ENCODE data around the gene RNF187. TPM values are rescaled to one million over a fixed set of nuclear protein-coding genes. Genes with fewer than 3 reads are reported as not detected.

RNF187 gene
- total RNA-seq, 1 experiment from 2014 or later: 97.7 TPM

DNA sequence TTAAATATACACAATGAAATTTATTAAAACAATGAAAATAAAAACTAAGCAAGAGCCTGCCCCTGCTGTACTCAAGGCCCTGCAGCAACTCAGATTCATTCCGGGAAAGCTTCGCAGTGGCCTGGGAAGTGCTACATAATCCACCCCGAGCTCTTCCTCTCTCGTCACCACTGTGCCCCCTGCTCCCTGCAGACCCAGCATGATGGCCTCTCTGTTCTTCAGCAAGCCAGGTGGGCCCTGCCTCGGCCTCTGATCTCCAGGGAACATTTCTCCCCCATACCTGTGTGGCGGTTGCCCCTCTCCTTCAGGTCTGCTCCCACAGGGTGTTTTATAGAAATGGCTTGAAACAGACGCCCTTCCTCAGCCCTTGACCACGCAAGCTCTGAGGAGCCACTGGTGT lies 10.6 kb downstream of the RNF187 start:
- DNase-seq (no peak), ATAC-seq (no peak)
- TF ChIP-seq, protein P1, sequence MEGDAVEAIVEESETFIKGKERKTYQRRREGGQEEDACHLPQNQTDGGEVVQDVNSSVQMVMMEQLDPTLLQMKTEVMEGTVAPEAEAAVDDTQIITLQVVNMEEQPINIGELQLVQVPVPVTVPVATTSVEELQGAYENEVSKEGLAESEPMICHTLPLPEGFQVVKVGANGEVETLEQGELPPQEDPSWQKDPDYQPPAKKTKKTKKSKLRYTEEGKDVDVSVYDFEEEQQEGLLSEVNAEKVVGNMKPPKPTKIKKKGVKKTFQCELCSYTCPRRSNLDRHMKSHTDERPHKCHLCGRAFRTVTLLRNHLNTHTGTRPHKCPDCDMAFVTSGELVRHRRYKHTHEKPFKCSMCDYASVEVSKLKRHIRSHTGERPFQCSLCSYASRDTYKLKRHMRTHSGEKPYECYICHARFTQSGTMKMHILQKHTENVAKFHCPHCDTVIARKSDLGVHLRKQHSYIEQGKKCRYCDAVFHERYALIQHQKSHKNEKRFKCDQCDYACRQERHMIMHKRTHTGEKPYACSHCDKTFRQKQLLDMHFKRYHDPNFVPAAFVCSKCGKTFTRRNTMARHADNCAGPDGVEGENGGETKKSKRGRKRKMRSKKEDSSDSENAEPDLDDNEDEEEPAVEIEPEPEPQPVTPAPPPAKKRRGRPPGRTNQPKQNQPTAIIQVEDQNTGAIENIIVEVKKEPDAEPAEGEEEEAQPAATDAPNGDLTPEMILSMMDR (conservative IDR thresholded peaks at IDR 0.05; ENCODE audit: low read depth, low read length): no peak
- TF ChIP-seq EZH2 (IDR thresholded peaks at IDR 0.05; ENCODE audit: low read length, unreplicated experiment): no peak
- H2AFZ ChIP-seq (ENCODE audit: low read length): no peak overlapping the region
- no peak overlapping the region for H3K27ac ChIP-seq (ENCODE audit: low read length)
- no peaks in the 10 kb centered on the region for H3K79me2 ChIP-seq (ENCODE audit: low read length)
- no peaks in the 10 kb centered on the region for H3K9me3 ChIP-seq (ENCODE audit: low read length)
- H4K20me1 ChIP-seq (ENCODE audit: low read length): no peaks in the 10 kb centered on the region
- H3K9me2 ChIP-seq (replicated peaks; ENCODE audit: low read length): no peaks in the 10 kb centered on the region
- CTCF ChIA-PET: no interaction called here
- H3K4me2 ChIP-seq (ENCODE audit: low read length): no peak overlapping the region
- no peaks in the 10 kb centered on the region for H3F3A ChIP-seq (ENCODE audit: low read length, unreplicated experiment)
- intact Hi-C loops (cut with micrococcal nuclease): no loop called here
- no TSS peak for BruUV-seq (replicated peaks)
- no peak overlapping the region for H3K9ac ChIP-seq (ENCODE audit: low read length)
- H3K4me1 ChIP-seq (ENCODE audit: insufficient read depth, low read length): peaks cover 3% of the 10 kb centered on the region; the same call in 1 of the 2 replicates
- peaks cover 14% of the 10 kb centered on the region for H3K36me3 ChIP-seq (ENCODE audit: low read depth, low read length)
- no peak overlapping the region for H3K4me3 ChIP-seq (ENCODE audit: low read length)
- POLR2A ChIA-PET (ENCODE audit: unreplicated experiment): no interaction called here
- H3K27me3 ChIP-seq (ENCODE audit: low read length): no peaks in the 10 kb centered on the region

DNA sequence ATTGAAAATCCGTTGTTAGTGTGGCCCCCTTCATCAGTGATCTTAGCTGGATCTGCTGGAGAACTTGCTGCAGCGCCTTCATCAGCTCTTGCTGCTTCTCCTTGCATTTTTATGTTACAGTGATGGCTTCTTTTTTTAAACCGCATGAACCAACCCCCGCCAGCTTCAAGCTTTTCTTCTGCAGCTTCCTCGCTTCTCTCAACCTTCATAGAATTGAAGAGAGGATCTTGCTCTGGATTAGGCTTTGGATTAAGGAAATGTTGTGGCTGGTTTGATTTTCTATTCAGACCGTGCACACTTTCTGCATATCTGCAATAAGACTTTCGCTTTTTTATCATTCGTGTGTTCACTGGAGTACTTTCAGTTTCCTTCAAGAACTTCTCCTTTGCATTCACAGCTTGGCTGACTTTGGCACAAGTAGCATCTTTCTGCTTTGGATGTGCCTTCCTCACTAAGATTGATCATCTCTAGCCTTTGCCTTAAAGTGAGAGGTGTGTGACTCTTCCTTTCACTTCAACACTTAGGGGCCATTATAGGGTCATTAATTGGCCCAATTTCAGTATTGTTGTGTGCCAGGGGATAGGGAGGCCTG lies 13.1 kb downstream of the RNF187 start:
- H3K9me2 ChIP-seq (replicated peaks; ENCODE audit: low read length): no peaks in the 10 kb centered on the region
- ChIA-PET POLR2A (ENCODE audit: unreplicated experiment) (no interaction called here), CTCF (no interaction called here)
- peaks cover 3% of the 10 kb centered on the region; the same call in 1 of the 2 replicates for H3K4me1 ChIP-seq (ENCODE audit: insufficient read depth, low read length)
- ATAC-seq: no peak
- H3K36me3 ChIP-seq (ENCODE audit: low read depth, low read length): no peaks in the 10 kb centered on the region; the same call in 1 of the 2 replicates
- H3K9me3 ChIP-seq (ENCODE audit: low read length): no peaks in the 10 kb centered on the region
- no peak overlapping the region for H3K27ac ChIP-seq (ENCODE audit: low read length)
- no peak overlapping the region for H3K9ac ChIP-seq (ENCODE audit: low read length)
- no TSS peak for BruUV-seq (replicated peaks)
- intact Hi-C loops (cut with micrococcal nuclease): no loop called here
- no peak overlapping the region for H3K4me3 ChIP-seq (ENCODE audit: low read length)
- H2AFZ ChIP-seq (ENCODE audit: low read length): no peak overlapping the region
- H3K27me3 ChIP-seq (ENCODE audit: low read length): no peaks in the 10 kb centered on the region
- no peak overlapping the region for H3K4me2 ChIP-seq (ENCODE audit: low read length)
- H4K20me1 ChIP-seq (ENCODE audit: low read length): no peaks in the 10 kb centered on the region
- no peak for TF ChIP-seq EZH2phosphoT487 (IDR thresholded peaks at IDR 0.05; ENCODE audit: borderline replicate concordance, low read length)
- no peak for TF ChIP-seq EZH2 (IDR thresholded peaks at IDR 0.05; ENCODE audit: low read length, unreplicated experiment)
- TF ChIP-seq, protein P1 (conservative IDR thresholded peaks at IDR 0.05; ENCODE audit: low read depth, low read length): no peak
- no peaks in the 10 kb centered on the region for H3F3A ChIP-seq (ENCODE audit: low read length, unreplicated experiment)
- no peaks in the 10 kb centered on the region for H3K79me2 ChIP-seq (ENCODE audit: low read length)
- no peak for DNase-seq

Measured in PC-3 (cell line).